ENCODE results near the gene STON1.
"Not testable (repeated sequence)": the region's sequence is repeated elsewhere in the genome, so short reads cannot be mapped to it uniquely, and the experiment has no call there.

Gene STON1

GRCh38 chr2:48587560-48587959 lies 57.6 kb downstream of the STON1 start:
- no peak for DNase-seq
- no peak for TF ChIP-seq CTCF (IDR thresholded peaks at IDR 0.05; ENCODE audit: low read depth, low read length, missing control alignments)
- Histone ChIP-seq H3K27ac (no peak overlapping the region), H3K4me3 (ENCODE audit: low read depth, low read length) (no peak overlapping the region), H3K27me3 (replicated peaks) (no peaks in the 10 kb centered on the region), H3K36me3 (replicated peaks) (no peaks in the 10 kb centered on the region)
- in situ Hi-C loops (cut with HindIII; ENCODE audit: low pct_ligation_motif_present, low sequenced_read_pairs): no loop called here

GRCh38 chr2:48587961-48588360 lies 58.0 kb downstream of the STON1 start:
- H3K4me3 ChIP-seq (ENCODE audit: low read depth, low read length): no peak overlapping the region
- no peaks in the 10 kb centered on the region for H3K27me3 ChIP-seq (replicated peaks)
- no peak overlapping the region for H3K27ac ChIP-seq
- in situ Hi-C loops (cut with HindIII; ENCODE audit: low pct_ligation_motif_present, low sequenced_read_pairs): no loop called here
- TF ChIP-seq CTCF (IDR thresholded peaks at IDR 0.05; ENCODE audit: low read depth, low read length, missing control alignments): no peak
- DNase-seq: no peak
- no peaks in the 10 kb centered on the region for H3K36me3 ChIP-seq (replicated peaks)

GRCh38 chr2:48588745-48589144 lies 58.8 kb downstream of the STON1 start:
- H3K27me3 ChIP-seq (replicated peaks): no peaks in the 10 kb centered on the region
- in situ Hi-C loops (cut with HindIII; ENCODE audit: low pct_ligation_motif_present, low sequenced_read_pairs): no loop called here
- H3K36me3 ChIP-seq (replicated peaks): no peaks in the 10 kb centered on the region
- H3K27ac ChIP-seq: no peak overlapping the region
- no peak for DNase-seq
- TF ChIP-seq CTCF (IDR thresholded peaks at IDR 0.05; ENCODE audit: low read depth, low read length, missing control alignments): no peak
- H3K4me3 ChIP-seq (ENCODE audit: low read depth, low read length): no peak overlapping the region

GRCh38 chr2:48589170-48589767 lies 59.3 kb downstream of the STON1 start:
- Histone ChIP-seq H3K27me3 (replicated peaks) (no peaks in the 10 kb centered on the region), H3K4me3 (ENCODE audit: low read depth, low read length) (no peak overlapping the region), H3K27ac (no peak overlapping the region), H3K36me3 (replicated peaks) (no peaks in the 10 kb centered on the region)
- TF ChIP-seq CTCF (IDR thresholded peaks at IDR 0.05; ENCODE audit: low read depth, low read length, missing control alignments): peak; percentile 84
- in situ Hi-C loops (cut with HindIII; ENCODE audit: low pct_ligation_motif_present, low sequenced_read_pairs): no loop called here
- peak; percentile 48 for DNase-seq

- no peak for TF ChIP-seq CTCF (IDR thresholded peaks at IDR 0.05; ENCODE audit: low read depth, low read length, missing control alignments)
- DNase-seq: no peak
- in situ Hi-C loops (cut with HindIII; ENCODE audit: low pct_ligation_motif_present, low sequenced_read_pairs): no loop called here
- Histone ChIP-seq H3K4me3 (ENCODE audit: low read depth, low read length) (no peak overlapping the region), H3K27me3 (replicated peaks) (no peaks in the 10 kb centered on the region), H3K36me3 (replicated peaks) (no peaks in the 10 kb centered on the region), H3K27ac (no peak overlapping the region)
Observed at GRCh38 chr2:48590017-48590416, 60.1 kb downstream of the STON1 start.

- DNase-seq: no peak
- Histone ChIP-seq H3K4me3 (ENCODE audit: low read depth, low read length) (no peak overlapping the region), H3K36me3 (replicated peaks) (no peaks in the 10 kb centered on the region), H3K27ac (no peak overlapping the region), H3K27me3 (replicated peaks) (no peaks in the 10 kb centered on the region)
- no peak for TF ChIP-seq CTCF (IDR thresholded peaks at IDR 0.05; ENCODE audit: low read depth, low read length, missing control alignments)
- in situ Hi-C loops (cut with HindIII; ENCODE audit: low pct_ligation_motif_present, low sequenced_read_pairs): no loop called here
Observed at GRCh38 chr2:48592067-48592466, 62.1 kb downstream of the STON1 start.

GRCh38 chr2:48596751-48597150 lies 66.8 kb downstream of the STON1 start:
- in situ Hi-C loops (cut with HindIII; ENCODE audit: low pct_ligation_motif_present, low sequenced_read_pairs); H3K27ac ChIP-seq; H3K4me3 ChIP-seq (ENCODE audit: low read depth, low read length); H3K27me3 ChIP-seq (replicated peaks); DNase-seq; H3K36me3 ChIP-seq (replicated peaks): not testable (repeated sequence)
